HepG2 (cell line): ENCODE data around the gene SFMBT1. TPM values are rescaled to one million over a fixed set of nuclear protein-coding genes. Genes with fewer than 3 reads are reported as not detected.

Experiments
- CENPT ChIP-seq: sonication (generic); formaldehyde crosslinking; IDR thresholded peaks from 2 replicates; pipeline ENCODE4 v1.8.0; 2022; ENCODE audit warnings: low read depth, mild to moderate bottlenecking, moderate library complexity, missing genetic modification reagents
- GATAD1 ChIP-seq: IDR thresholded peaks from 2 replicates; pipeline ENCODE4 v1.6.1; 2016; ENCODE audit warnings: missing genetic modification reagents, missing compliant biosample characterization
- KLF12 ChIP-seq: sonication (generic); formaldehyde crosslinking; IDR thresholded peaks from 2 replicates; pipeline ENCODE4 v1.4.0; 2020; ENCODE audit warnings: missing genetic modification reagents, borderline replicate concordance
- NFYC ChIP-seq: IDR thresholded peaks from 2 replicates; pipeline ENCODE4 v1.6.1; 2016; ENCODE audit warnings: missing genetic modification reagents, missing compliant biosample characterization
- SIN3A ChIP-seq: IDR thresholded peaks from 2 replicates; pipeline ENCODE4 v1.6.1; 2011; ENCODE audit warnings: low read depth, mild to moderate bottlenecking, control low read depth, low read length, borderline replicate concordance
- ZEB1 ChIP-seq: IDR thresholded peaks from 2 replicates; pipeline ENCODE4 v1.6.1; 2012; ENCODE audit warnings: mild to moderate bottlenecking, low read depth, inconsistent platforms; ENCODE audit not compliant: insufficient replicate concordance
- ZFY ChIP-seq: sonication (generic); formaldehyde crosslinking; IDR thresholded peaks from 2 replicates; pipeline ENCODE4 v1.4.0; 2020; ENCODE audit warnings: missing genetic modification reagents
- ZNF709 ChIP-seq: sonication (generic); formaldehyde crosslinking; IDR thresholded peaks from 2 replicates; pipeline ENCODE4 v1.5.0; 2020; ENCODE audit warnings: mild to moderate bottlenecking, missing genetic modification reagents
- ZNF879 ChIP-seq: sonication (generic); formaldehyde crosslinking; IDR thresholded peaks from 2 replicates; pipeline ENCODE4 v1.8.1; 2023; ENCODE audit warnings: missing genetic modification reagents
- polyA plus RNA-seq, 8 experiments: library from polyadenylated mRNA; depleted of rRNA in 3 of 8; stranded (reverse) in 7 of 8; unstranded in 1 of 8; fragments of >200 nt; fragmentation: Illumina TruSeq in 4 of 8; extraction: Trizol in 4 of 8; gene quantifications; 2 replicates each; pipeline versions ENCODE4 v1.2.1 to v1.2.3, GENCODE V29; 2011 to 2016; ENCODE audit warnings: low read depth in 4 of 8, missing spikeins in 1 of 8, mixed read lengths in 1 of 8; ENCODE audit not compliant: insufficient read depth in 1 of 8
- total RNA-seq, 5 experiments: library from RNA; depleted of rRNA; stranded (reverse); fragments of >200 nt; fragmentation: Illumina TruSeq; extraction: Trizol; gene quantifications; 2 replicates each; pipeline ENCODE4 v1.2.3, GENCODE V29; 2016; ENCODE audit warnings: low read depth in 1 of 5
- TF ChIP-seq, protein P1 (sequence below): IDR thresholded peaks from 2 replicates; pipeline ENCODE4 v1.6.1; 2012; ENCODE audit warnings: inconsistent platforms
- TF ChIP-seq, protein P2 (sequence below): sonication (generic); formaldehyde crosslinking; IDR thresholded peaks from 2 replicates; pipeline ENCODE4; 2020; ENCODE audit warnings: missing genetic modification reagents, mild to moderate bottlenecking, borderline replicate concordance
- TF ChIP-seq, protein P3 (sequence below): IDR thresholded peaks from 2 replicates; pipeline ENCODE4 v1.6.1; 2016; ENCODE audit warnings: missing biosample characterization, missing genetic modification reagents, low read depth

Gene SFMBT1
- total and polyA plus RNA-seq, 2 of the 13 experiments (the other 11 are each of a cell fraction or from before 2014, with no cell fraction given) = 3.8 to 12.8 TPM

DNA sequence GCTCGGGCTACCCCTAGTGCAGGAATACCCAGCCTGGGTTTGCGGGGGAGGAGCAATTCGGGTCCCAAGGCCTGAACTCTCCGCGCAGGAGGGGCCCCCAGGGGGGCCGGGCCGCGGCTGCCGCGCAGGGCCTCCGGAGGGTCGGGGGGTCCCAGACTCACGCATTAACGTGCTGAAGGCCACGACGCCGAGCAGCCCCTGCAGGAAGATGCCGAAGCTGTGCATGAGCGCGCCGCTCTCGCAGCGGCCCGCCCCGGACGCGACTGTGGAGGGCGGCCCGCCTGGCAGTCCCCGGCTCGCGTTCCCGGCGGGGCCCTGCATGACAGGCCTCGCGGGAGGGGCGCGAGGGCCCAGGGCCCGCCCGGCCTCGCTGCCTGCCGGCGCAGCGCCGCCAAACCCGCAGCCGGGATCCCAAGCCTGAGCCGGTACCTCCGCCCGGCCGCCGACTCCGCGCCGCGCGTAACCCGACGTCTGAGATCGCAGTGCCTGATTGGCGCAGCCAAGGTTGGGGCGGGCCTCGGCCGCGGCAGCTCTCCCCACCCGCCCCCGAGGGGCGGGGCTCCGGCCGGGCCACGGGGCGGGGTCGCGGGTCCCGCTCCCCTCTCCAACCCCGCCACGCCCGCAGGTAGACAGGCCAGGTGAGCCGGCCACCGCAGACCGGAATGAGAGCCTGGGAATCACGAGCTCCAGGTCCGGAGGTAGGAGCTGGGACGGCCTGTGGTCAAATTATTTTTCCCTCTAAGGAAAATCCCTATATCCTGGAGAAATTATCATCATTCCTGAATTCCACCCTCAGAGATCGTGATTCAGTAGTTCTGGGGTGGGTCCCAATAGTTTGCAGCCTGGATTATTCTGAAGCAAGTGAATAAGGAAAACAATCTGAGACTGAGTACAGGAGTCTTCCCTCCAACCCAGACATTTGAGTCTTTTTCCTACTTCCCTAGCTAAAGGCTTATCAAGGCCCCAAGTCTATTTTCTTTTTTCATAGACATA is 148.4 kb downstream of the SFMBT1 start, which contains the start of gene STIMATE (continued):
- TF ChIP-seq GATAD1 (CRISPR knock-in tag) (peak; percentile 35; the same call in 1 of the 2 replicates), ZNF879 (CRISPR knock-in tag) (no peak), CENPT (CRISPR knock-in tag) (0 out of 2 replicates have a peak, but pooled peaks have one; percentile 38), ZFY (CRISPR knock-in tag) (peak; percentile 86), SIN3A (peak; percentile 72; the same call in 1 of the 2 replicates), NFYC (CRISPR knock-in tag) (peak; percentile 67), ZEB1 (peak; percentile 78), ZNF709 (CRISPR knock-in tag) (no peak), KLF12 (CRISPR knock-in tag) (peak; percentile 32; the same call in 1 of the 2 replicates)
- TF ChIP-seq, protein P1, sequence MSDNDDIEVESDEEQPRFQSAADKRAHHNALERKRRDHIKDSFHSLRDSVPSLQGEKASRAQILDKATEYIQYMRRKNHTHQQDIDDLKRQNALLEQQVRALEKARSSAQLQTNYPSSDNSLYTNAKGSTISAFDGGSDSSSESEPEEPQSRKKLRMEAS = 0 out of 2 replicates have a peak, but pooled peaks have one; percentile 27
- TF ChIP-seq, protein P2, sequence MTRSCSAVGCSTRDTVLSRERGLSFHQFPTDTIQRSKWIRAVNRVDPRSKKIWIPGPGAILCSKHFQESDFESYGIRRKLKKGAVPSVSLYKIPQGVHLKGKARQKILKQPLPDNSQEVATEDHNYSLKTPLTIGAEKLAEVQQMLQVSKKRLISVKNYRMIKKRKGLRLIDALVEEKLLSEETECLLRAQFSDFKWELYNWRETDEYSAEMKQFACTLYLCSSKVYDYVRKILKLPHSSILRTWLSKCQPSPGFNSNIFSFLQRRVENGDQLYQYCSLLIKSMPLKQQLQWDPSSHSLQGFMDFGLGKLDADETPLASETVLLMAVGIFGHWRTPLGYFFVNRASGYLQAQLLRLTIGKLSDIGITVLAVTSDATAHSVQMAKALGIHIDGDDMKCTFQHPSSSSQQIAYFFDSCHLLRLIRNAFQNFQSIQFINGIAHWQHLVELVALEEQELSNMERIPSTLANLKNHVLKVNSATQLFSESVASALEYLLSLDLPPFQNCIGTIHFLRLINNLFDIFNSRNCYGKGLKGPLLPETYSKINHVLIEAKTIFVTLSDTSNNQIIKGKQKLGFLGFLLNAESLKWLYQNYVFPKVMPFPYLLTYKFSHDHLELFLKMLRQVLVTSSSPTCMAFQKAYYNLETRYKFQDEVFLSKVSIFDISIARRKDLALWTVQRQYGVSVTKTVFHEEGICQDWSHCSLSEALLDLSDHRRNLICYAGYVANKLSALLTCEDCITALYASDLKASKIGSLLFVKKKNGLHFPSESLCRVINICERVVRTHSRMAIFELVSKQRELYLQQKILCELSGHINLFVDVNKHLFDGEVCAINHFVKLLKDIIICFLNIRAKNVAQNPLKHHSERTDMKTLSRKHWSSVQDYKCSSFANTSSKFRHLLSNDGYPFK (CRISPR knock-in tag) = 0 out of 2 replicates have a peak, but pooled peaks have one; percentile 33
- TF ChIP-seq, protein P3, sequence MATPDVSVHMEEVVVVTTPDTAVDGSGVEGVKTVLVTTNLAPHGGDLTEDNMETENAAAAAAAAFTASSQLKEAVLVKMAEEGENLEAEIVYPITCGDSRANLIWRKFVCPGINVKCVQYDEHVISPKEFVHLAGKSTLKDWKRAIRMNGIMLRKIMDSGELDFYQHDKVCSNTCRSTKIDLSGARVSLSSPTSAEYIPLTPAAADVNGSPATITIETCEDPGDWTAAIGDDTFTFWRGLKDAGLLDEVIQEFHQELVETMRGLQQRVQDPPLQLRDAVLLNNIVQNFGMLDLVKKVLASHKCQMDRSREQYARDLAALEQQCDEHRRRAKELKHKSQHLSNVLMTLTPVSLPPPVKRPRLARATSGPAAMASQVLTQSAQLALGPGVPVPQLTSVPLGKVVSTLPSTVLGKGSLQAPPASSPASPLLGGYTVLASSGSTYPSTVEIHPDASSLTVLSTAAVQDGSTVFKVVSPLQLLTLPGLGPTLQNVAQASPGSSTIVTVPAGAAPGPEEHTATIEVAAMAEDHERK = peak; percentile 58; the same call in 1 of the 2 replicates
